Measurements from ENCODE around the gene SP3. TPM values are rescaled to one million over a fixed set of nuclear protein-coding genes. Genes with fewer than 3 reads are reported as not detected.

Gene SP3
- total and polyA plus RNA-seq, 2 of the 8 experiments (the other 6 are each of a cell fraction or from before 2014, with no cell fraction given), result 31.0 to 92.1 TPM

GRCh38 chr2:173965372-173966025 lies at the start of gene SP3 (continued):
- TF ChIP-seq MAFK (IDR thresholded peaks at IDR 0.05; ENCODE audit: low read depth, low read length), result no peak
- TF ChIP-seq GTF2F1 (IDR thresholded peaks at IDR 0.05; ENCODE audit: borderline replicate concordance, low read depth, low read length), result no peak
- TF ChIP-seq POU5F1 (IDR thresholded peaks at IDR 0.05; ENCODE audit: low read depth, low read length), result no peak
- no peak for TF ChIP-seq SAP30 (IDR thresholded peaks at IDR 0.05; ENCODE audit: insufficient read depth, insufficient replicate concordance, low read length)
- TF ChIP-seq TAF7 (optimal IDR thresholded peaks at IDR 0.05; ENCODE audit: borderline replicate concordance, low read depth, low read length), result no peak
- TF ChIP-seq NANOG (IDR thresholded peaks at IDR 0.05; ENCODE audit: insufficient read depth, low read depth, low read length, poor library complexity, severe bottlenecking), result no peak
- TF ChIP-seq RBBP5 (IDR thresholded peaks at IDR 0.05; ENCODE audit: borderline replicate concordance, low read depth, low read length), result peak; percentile 78; the same call in 1 of the 2 replicates
- TF ChIP-seq PHF8 (conservative IDR thresholded peaks at IDR 0.05; ENCODE audit: low read depth, low read length), result peak; percentile 45; the same call in 1 of the 2 replicates
- no peak for TF ChIP-seq EGR1 (IDR thresholded peaks at IDR 0.05; ENCODE audit: borderline replicate concordance, low read depth, low read length)
- no peak for TF ChIP-seq SIRT6 (IDR thresholded peaks at IDR 0.05; ENCODE audit: low read length)
- no peak for TF ChIP-seq TEAD4 (IDR thresholded peaks at IDR 0.05; ENCODE audit: low read depth, low read length)
- no peak for TF ChIP-seq ATF3 (IDR thresholded peaks at IDR 0.05; ENCODE audit: insufficient read depth, low read depth, low read length)
- no peak for TF ChIP-seq ATF2 (IDR thresholded peaks at IDR 0.05; ENCODE audit: low read length)
- no peak for TF ChIP-seq USF2 (IDR thresholded peaks at IDR 0.05; ENCODE audit: low read length)
- no peak for TF ChIP-seq JUN (IDR thresholded peaks at IDR 0.05; ENCODE audit: low read depth, low read length)
- TF ChIP-seq E2F6 (IDR thresholded peaks at IDR 0.05), result no peak

All from H1 (cell line).